ENCODE data around the gene EEIG1.

The EEIG1 gene

GRCh38 chr9:128002959-128003358, 22.2 kb upstream of the EEIG1 start:
- no peak for TF ChIP-seq GABPA (IDR thresholded peaks at IDR 0.05; ENCODE audit: low read depth)
- no peak for TF ChIP-seq CTCF (IDR thresholded peaks at IDR 0.05; ENCODE audit: insufficient read depth, low read length)
- TF ChIP-seq REST (IDR thresholded peaks at IDR 0.05; ENCODE audit: insufficient replicate concordance, low read depth) = no peak
- no peak for TF ChIP-seq POLR2AphosphoS5 (IDR thresholded peaks at IDR 0.05; ENCODE audit: low read depth)
- no peak for TF ChIP-seq SPI1 (IDR thresholded peaks at IDR 0.05; ENCODE audit: borderline replicate concordance, low read depth)
- no peak for DNase-seq (ENCODE audit: low read depth in 1 of 2, low spot score in 1 of 2)
- Histone ChIP-seq H3K27ac (replicated peaks) (no peak overlapping the region), H3K27me3 (ENCODE audit: insufficient read depth, poor library complexity, severe bottlenecking) (no peaks in the 10 kb centered on the region), H3K4me3 (replicated peaks; ENCODE audit: insufficient read depth, low read length) (no peak overlapping the region)

- DNase-seq (ENCODE audit: low read depth in 1 of 2, low spot score in 1 of 2) = no peak
- Histone ChIP-seq H3K27me3 (ENCODE audit: insufficient read depth, poor library complexity, severe bottlenecking) (no peaks in the 10 kb centered on the region), H3K27ac (replicated peaks) (no peak overlapping the region), H3K4me3 (replicated peaks; ENCODE audit: insufficient read depth, low read length) (no peak overlapping the region)
- TF ChIP-seq SPI1 (IDR thresholded peaks at IDR 0.05; ENCODE audit: borderline replicate concordance, low read depth) (no peak), POLR2AphosphoS5 (IDR thresholded peaks at IDR 0.05; ENCODE audit: low read depth) (no peak), CTCF (IDR thresholded peaks at IDR 0.05; ENCODE audit: insufficient read depth, low read length) (no peak), GABPA (IDR thresholded peaks at IDR 0.05; ENCODE audit: low read depth) (no peak), REST (IDR thresholded peaks at IDR 0.05; ENCODE audit: insufficient replicate concordance, low read depth) (no peak)
Measured at GRCh38 chr9:128001779-128002298, 21.1 kb upstream of the EEIG1 start.

- no peak for DNase-seq (ENCODE audit: low read depth in 1 of 2, low spot score in 1 of 2)
- Histone ChIP-seq H3K4me3 (replicated peaks; ENCODE audit: insufficient read depth, low read length) (no peak overlapping the region), H3K27me3 (ENCODE audit: insufficient read depth, poor library complexity, severe bottlenecking) (no peaks in the 10 kb centered on the region), H3K27ac (replicated peaks) (no peak overlapping the region)
- TF ChIP-seq POLR2AphosphoS5 (IDR thresholded peaks at IDR 0.05; ENCODE audit: low read depth) (no peak), REST (IDR thresholded peaks at IDR 0.05; ENCODE audit: insufficient replicate concordance, low read depth) (no peak), CTCF (IDR thresholded peaks at IDR 0.05; ENCODE audit: insufficient read depth, low read length) (no peak), GABPA (IDR thresholded peaks at IDR 0.05; ENCODE audit: low read depth) (no peak), SPI1 (IDR thresholded peaks at IDR 0.05; ENCODE audit: borderline replicate concordance, low read depth) (no peak)
Measured at GRCh38 chr9:128001151-128001778, 20.5 kb upstream of the EEIG1 start.

Data from HL-60 (cell line).